ENCODE measurements around the gene GRAMD1B.

DNA sequence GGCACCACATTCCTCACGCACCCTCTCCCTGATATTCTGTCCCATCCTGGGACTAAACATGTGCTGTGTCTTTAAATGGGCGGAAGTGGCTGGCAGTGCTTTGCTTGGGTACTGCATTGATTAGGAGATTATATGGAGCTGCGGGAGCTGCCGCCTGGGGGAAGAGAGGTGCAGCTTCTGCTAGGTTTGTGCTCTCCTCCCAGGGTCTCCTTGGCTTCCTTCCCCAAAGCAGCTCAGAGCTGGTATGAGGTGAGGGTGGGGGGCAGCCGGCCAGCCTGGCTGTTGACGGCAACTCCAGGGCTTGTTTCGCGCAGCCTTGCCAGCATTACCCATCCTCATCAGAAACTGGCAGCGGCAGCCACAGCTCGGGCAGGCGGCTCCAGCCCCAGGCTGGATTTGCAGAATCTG lies 95.4 kb downstream of the GRAMD1B start:
- TF ChIP-seq, protein P1, sequence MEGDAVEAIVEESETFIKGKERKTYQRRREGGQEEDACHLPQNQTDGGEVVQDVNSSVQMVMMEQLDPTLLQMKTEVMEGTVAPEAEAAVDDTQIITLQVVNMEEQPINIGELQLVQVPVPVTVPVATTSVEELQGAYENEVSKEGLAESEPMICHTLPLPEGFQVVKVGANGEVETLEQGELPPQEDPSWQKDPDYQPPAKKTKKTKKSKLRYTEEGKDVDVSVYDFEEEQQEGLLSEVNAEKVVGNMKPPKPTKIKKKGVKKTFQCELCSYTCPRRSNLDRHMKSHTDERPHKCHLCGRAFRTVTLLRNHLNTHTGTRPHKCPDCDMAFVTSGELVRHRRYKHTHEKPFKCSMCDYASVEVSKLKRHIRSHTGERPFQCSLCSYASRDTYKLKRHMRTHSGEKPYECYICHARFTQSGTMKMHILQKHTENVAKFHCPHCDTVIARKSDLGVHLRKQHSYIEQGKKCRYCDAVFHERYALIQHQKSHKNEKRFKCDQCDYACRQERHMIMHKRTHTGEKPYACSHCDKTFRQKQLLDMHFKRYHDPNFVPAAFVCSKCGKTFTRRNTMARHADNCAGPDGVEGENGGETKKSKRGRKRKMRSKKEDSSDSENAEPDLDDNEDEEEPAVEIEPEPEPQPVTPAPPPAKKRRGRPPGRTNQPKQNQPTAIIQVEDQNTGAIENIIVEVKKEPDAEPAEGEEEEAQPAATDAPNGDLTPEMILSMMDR (conservative IDR thresholded peaks at IDR 0.05 in 1 of 2, IDR thresholded peaks at IDR 0.05 in 1 of 2; ENCODE audit: low read depth in 1 of 2, low read length in 2 of 2) = no peak
- no peak for TF ChIP-seq EZH2 (IDR thresholded peaks at IDR 0.05; ENCODE audit: low read length, missing control alignments)

Data from fibroblast of lung (primary cell).